KMS-11 (cell line): Measurements from ENCODE around the gene ASPHD2.
A peak's percentile ranks its signal among the peaks of the same experiment; 100 is the strongest.

ENCODE experiments used
- H2AFZ ChIP-seq: fragments of 200-600 bp; sonication (generic); 2 replicates; pipeline ENCODE4 v1.6.1; 2016; ENCODE audit warnings: antibody characterized with exemption, mixed run types, low read depth
- H3K27ac ChIP-seq: fragments of 200-600 bp; sonication (generic); 2 replicates; pipeline ENCODE4 v1.6.1; 2016; ENCODE audit warnings: mild to moderate bottlenecking, mixed run types
- H3K27me3 ChIP-seq: fragments of 200-600 bp; sonication (generic); 2 replicates; pipeline ENCODE4 v1.6.1; 2017; ENCODE audit warnings: mild to moderate bottlenecking, low read depth, mixed run types, moderate library complexity; ENCODE audit not compliant: insufficient read depth
- H3K36me3 ChIP-seq: fragments of 200-600 bp; sonication (generic); 2 replicates; pipeline ENCODE4 v1.6.1; 2017; ENCODE audit warnings: mild to moderate bottlenecking, mixed run types; ENCODE audit not compliant: insufficient read depth
- H3K4me1 ChIP-seq: fragments of 200-600 bp; sonication (generic); 2 replicates; pipeline ENCODE4 v1.6.1; 2016; ENCODE audit warnings: mild to moderate bottlenecking, low read depth, mixed run types; ENCODE audit not compliant: poor library complexity, severe bottlenecking
- H3K4me2 ChIP-seq: fragments of 200-600 bp; sonication (generic); 2 replicates; pipeline ENCODE4 v1.7.0; 2016; ENCODE audit warnings: mild to moderate bottlenecking, mixed run types
- H3K4me3 ChIP-seq: fragments of 200-600 bp; sonication (generic); IDR thresholded peaks from 2 replicates; pipeline ENCODE4 v1.6.1; 2017; ENCODE audit warnings: low read depth, low read length, mixed read lengths; ENCODE audit not compliant: insufficient read depth
- H3K79me2 ChIP-seq: fragments of 200-600 bp; sonication (generic); 2 replicates; pipeline ENCODE4 v1.6.1; 2016; ENCODE audit warnings: low read depth, mixed run types; ENCODE audit not compliant: insufficient read depth
- H3K9ac ChIP-seq: fragments of 200-600 bp; sonication (generic); 2 replicates; pipeline ENCODE4 v1.6.1; 2016; ENCODE audit warnings: mild to moderate bottlenecking, mixed run types
- H4K20me1 ChIP-seq: fragments of 200-600 bp; sonication (generic); 2 replicates; pipeline ENCODE4 v1.6.1; 2016; ENCODE audit warnings: mild to moderate bottlenecking, mixed run types; ENCODE audit not compliant: insufficient read depth
- CTCF ChIP-seq: fragments of 200-600 bp; sonication (generic); conservative IDR thresholded peaks from 2 replicates; pipeline ENCODE4 v1.6.1; 2017; ENCODE audit warnings: low read depth, mild to moderate bottlenecking, antibody characterized with exemption, low read length, moderate library complexity, mixed read lengths

Gene ASPHD2

DNA sequence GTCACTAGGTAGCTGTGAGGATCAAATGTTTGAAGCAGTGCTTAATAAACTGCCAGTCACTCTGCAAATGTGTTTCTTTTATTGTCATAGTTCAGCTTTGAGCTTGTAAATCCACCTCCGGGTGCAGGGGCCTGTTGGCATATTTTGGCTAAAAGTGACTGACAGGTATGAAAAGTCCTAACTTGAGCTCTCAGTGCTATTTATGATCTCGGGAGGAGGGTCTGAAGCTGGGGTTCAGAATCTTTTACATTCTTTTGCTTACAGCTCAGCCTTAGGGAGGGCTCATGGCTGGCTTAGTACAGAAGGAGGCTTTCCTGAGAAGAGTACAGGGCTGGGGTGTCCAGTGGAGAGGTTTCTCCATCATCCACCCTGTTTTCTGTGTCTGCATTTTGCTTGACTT, 1.5 kb downstream of the ASPHD2 start:
- Histone ChIP-seq H3K36me3 (no peaks in the 10 kb centered on the region), H3K27me3 (no peaks in the 10 kb centered on the region), H3K4me3 (no peak overlapping the region), H3K4me2 (peak overlapping the region; percentile 83), H4K20me1 (no peaks in the 10 kb centered on the region), H3K79me2 (0 out of 2 replicates have a peak, but pooled peaks cover 5% of the 10 kb centered on the region), H3K27ac (peak overlapping the region; percentile 25; the same call in 1 of the 2 replicates), H3K4me1 (peaks cover 39% of the 10 kb centered on the region), H2AFZ (no peak overlapping the region), H3K9ac (0 out of 2 replicates have a peak overlapping the region, but pooled peaks have one; percentile 5)
- TF ChIP-seq CTCF, result no peak

DNA sequence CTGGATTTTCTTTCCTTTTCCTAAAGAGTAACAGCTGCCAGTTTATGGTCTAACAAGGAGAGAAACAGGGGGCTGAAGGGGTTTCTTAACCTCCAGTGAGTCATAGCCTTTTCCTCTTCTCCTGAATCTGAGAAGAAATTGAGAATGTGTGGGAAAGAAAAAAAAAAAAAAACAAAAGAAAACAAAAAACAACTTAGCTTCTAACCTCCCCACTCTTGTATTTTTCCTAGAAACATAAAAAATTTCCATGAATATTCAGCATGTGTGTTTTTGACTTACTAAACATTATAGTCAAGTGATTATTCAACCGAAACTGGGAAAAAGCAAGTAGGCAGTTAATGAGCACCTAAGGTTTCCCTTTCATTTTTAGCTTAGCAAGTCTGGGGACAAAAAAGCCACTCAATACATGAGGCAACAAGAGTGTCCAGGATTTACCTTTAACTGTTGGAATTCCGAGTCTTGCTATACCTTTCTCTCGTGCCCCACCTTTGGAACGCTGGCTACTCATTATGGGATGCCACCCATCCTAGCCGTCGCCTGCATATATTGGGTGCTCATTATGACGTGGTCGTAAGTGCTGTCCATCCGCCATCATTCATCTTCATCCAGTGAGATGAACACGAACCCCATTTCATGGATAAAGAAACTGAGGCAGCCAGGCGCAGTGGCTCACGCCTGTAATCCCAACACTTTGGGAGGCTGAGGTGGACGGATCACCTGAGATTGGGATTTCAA, 2.4 kb downstream of the ASPHD2 start:
- Histone ChIP-seq H2AFZ (no peak overlapping the region), H4K20me1 (no peaks in the 10 kb centered on the region), H3K36me3 (no peaks in the 10 kb centered on the region), H3K9ac (0 out of 2 replicates have a peak overlapping the region, but pooled peaks have one; percentile 5), H3K27ac (peak overlapping the region; percentile 25; the same call in 1 of the 2 replicates), H3K79me2 (0 out of 2 replicates have a peak, but pooled peaks cover 5% of the 10 kb centered on the region), H3K4me2 (peak overlapping the region; percentile 83), H3K27me3 (no peaks in the 10 kb centered on the region), H3K4me3 (no peak overlapping the region), H3K4me1 (peaks cover 39% of the 10 kb centered on the region)
- no peak for TF ChIP-seq CTCF

DNA sequence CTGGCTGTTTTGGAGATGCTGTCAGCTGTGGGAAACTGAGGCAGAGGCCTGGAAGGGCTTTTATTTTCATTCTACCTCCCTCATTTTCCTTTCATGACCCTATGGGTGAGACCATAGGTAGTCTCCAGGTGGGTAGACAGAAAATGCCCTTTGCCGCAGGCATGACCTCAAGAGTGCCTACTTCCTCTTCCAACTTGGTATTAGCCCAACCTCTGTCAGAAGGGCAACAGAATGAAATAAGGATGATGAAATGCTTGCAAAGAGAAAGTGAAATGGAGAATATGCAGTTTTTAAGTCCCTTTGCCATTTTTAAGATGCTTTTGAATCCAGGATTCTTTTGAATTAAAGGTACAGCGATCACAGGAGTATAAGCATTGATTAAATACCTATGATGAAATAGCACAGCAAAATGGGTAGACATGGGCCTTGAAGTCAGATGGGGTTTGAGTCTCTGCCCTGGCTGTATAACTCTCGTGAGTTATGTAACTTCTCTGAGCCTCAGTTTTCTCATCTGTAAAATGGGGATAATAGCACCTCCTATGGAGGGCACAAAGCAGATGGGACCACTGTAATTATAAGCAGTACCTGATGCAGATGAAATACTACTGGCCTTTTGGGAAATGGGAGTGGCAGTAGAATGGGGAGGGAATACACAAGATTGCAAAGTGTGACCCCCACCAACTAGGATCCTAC, 3.7 kb downstream of the ASPHD2 start:
- no peak overlapping the region for H2AFZ ChIP-seq
- H3K4me2 ChIP-seq, result no peak overlapping the region
- no peaks in the 10 kb centered on the region for H3K36me3 ChIP-seq
- TF ChIP-seq CTCF, result no peak
- peaks cover 37% of the 10 kb centered on the region for H3K4me1 ChIP-seq
- H4K20me1 ChIP-seq, result no peaks in the 10 kb centered on the region
- H3K4me3 ChIP-seq, result no peak overlapping the region
- 0 out of 2 replicates have a peak, but pooled peaks cover 5% of the 10 kb centered on the region for H3K79me2 ChIP-seq
- no peak overlapping the region for H3K27ac ChIP-seq
- no peak overlapping the region for H3K9ac ChIP-seq
- no peaks in the 10 kb centered on the region for H3K27me3 ChIP-seq

GRCh38 chr22:26433805-26434204, 4.7 kb downstream of the ASPHD2 start:
- Histone ChIP-seq H3K9ac (no peak overlapping the region), H3K4me1 (peaks cover 33% of the 10 kb centered on the region), H3K27ac (no peak overlapping the region), H2AFZ (no peak overlapping the region), H3K4me2 (no peak overlapping the region), H3K4me3 (no peak overlapping the region), H3K79me2 (0 out of 2 replicates have a peak, but pooled peaks cover 5% of the 10 kb centered on the region), H3K27me3 (no peaks in the 10 kb centered on the region), H4K20me1 (no peaks in the 10 kb centered on the region), H3K36me3 (no peaks in the 10 kb centered on the region)
- TF ChIP-seq CTCF, result no peak
